Heart left ventricle (tissue), 16 donors: Measurements from ENCODE around the gene CELF2. TPM values are rescaled to one million over a fixed set of nuclear protein-coding genes. Genes with fewer than 3 reads are reported as not detected.
A peak's percentile ranks its signal among the peaks of the same experiment; 100 is the strongest.

Experiments used
- ATAC-seq, 4 donors: fragments of 200-7000 bp; cut with Tn5 transposase; one replicate each; pipeline ENCODE4 v1.9.1; 2020 to 2022; ENCODE audit warnings: moderate library complexity in 4 of 4, mild to moderate bottlenecking in 3 of 4, moderate number of reproducible peaks in 1 of 4
- DNase-seq, 5 donors: peaks; one replicate each; pipeline ENCODE4 v3.0.0-alpha.2; 2020
- H3K27ac ChIP-seq, 12 donors: fragments of 200-600 bp; sonication (generic) in 4 of 12; one replicate each; pipeline versions ENCODE4 v1.5.0 to v1.8.0; 2016 to 2022; ENCODE audit warnings: mild to moderate bottlenecking in 2 of 12
- H3K27me3 ChIP-seq, 9 donors: fragments of 200-600 bp; sonication (generic) in 2 of 9; one replicate each; pipeline versions ENCODE4 v1.5.1 to v1.8.0; 2016 to 2022; ENCODE audit warnings: mild to moderate bottlenecking in 3 of 9
- H3K36me3 ChIP-seq, 9 donors: fragments of 200-600 bp; sonication (generic) in 2 of 9; one replicate each; pipeline versions ENCODE4 v1.5.0 to v1.8.0; 2018 to 2022; ENCODE audit warnings: mild to moderate bottlenecking in 2 of 9
- H3K4me1 ChIP-seq, 12 donors: fragments of 200-600 bp; sonication (generic) in 4 of 12; one replicate each; pipeline versions ENCODE4 v1.5.0 to v1.8.0; 2016 to 2022; ENCODE audit warnings: mild to moderate bottlenecking in 3 of 12
- H3K4me3 ChIP-seq, 12 donors: fragments of 200-600 bp; sonication (generic) in 4 of 12; one replicate each; pipeline versions ENCODE4 v1.5.0 to v1.8.0; 2017 to 2022; ENCODE audit warnings: mild to moderate bottlenecking in 9 of 12, moderate library complexity in 4 of 12
- H3K9me3 ChIP-seq, 12 donors: fragments of 200-600 bp; sonication (generic) in 4 of 12; one replicate each; pipeline versions ENCODE4 v1.5.0 to v1.8.0; 2016 to 2022; ENCODE audit warnings: mild to moderate bottlenecking in 1 of 12
- CTCF ChIP-seq, 12 donors: fragments of 200-600 bp; sonication (generic) in 4 of 12; IDR thresholded peaks; one replicate each; pipeline versions ENCODE4 v1.5.0 to v1.8.0; 2018 to 2022; ENCODE audit warnings: antibody characterized with exemption in 12 of 12, mild to moderate bottlenecking in 5 of 12
- POLR2A ChIP-seq, 2 donors: fragments of 450-650 bp; IDR thresholded peaks; one replicate each; pipeline ENCODE4 v1.6.1; 2017; ENCODE audit warnings: antibody characterized with exemption in 2 of 2, mild to moderate bottlenecking in 2 of 2, moderate library complexity in 2 of 2
- WGBS, 4 donors: extraction: QIAGEN DNeasy Blood & Tissue Kit in 2 of 4; methylation state at CpG; one replicate each; pipeline versions ENCODE4 v1.1.5 to v1.1.7; 2013 to 2018; 5-methylcytosine and 5-hydroxymethylcytosine counted together
- intact Hi-C, 10 donors: fragments of 100-400 bp; cut with DNase I; formaldehyde crosslinking; loops; one replicate each; pipeline versions ENCODE4 v1.11.1 to v1.14.2; 2022
- polyA plus RNA-seq, 2 donors: library from polyadenylated mRNA; stranded (reverse); fragments of 200-250 nt; gene quantifications; one replicate each; pipeline ENCODE4 v1.2.3, GENCODE V29; 2013
- total RNA-seq, 9 donors: library from RNA; depleted of rRNA in 2 of 9; stranded (reverse); fragments of >200 nt in 2 of 9; fragmentation: NEBNext Ultra II Directional in 3 of 9; extraction: Animal tissue kit (Norgen Biotek cat#: 25700) in 3 of 9; gene quantifications; one replicate each; pipeline versions ENCODE4 v1.1.0 to v1.2.4, GENCODE V29; 2016 to 2023
- donor health status: ischemic (EF 13 %, LVEDD 7.1; RV severe dilation, severe dysfunction).
- donor health status: healthy with polysubstance abuse.
- donor health status: DM: no; HTN: yes; CAD: no.
- donor health status: DM: no; HTN: no; CAD: no.
- donor health status: ischemic (EF 25% LVEDD 6.9; RV normal size, moderate dysfunction).
- donor health status: ischemic (EF 25% LVEDD 5.7; RV mildly dilated, moderate dysfunction).
- donor health status: healthy.
- donor health status: DM: yes; HTN: yes; CAD: no.
- donor health status: ischemic (EF 35%, LVEDD 5.7; RV mildly dilated, moderate dysfunction).
- donor health status: nonischemic (EF 11% LVEDD 7.7; RV severe dilation, severe dysfunction).
- donor health status: DM: yes; HTN: yes; CAD: no.
- donor health status: PGD.
- donor health status: ischemic (EF 29% LVEDD 5.4; RV normal size, mild dysfunction).
- donor health status: nonischemic (EF 23%, LVEDD 6.1; RV moderate dilation, normal function).

CELF2 gene
- total and polyA plus RNA-seq, 11 donors = 14.2 to 103 (median 67.1) TPM

- intact Hi-C loops = no loop called here
- 70 to 79% (median 76%) methylated on average over 5 of the region's 5 CpGs for WGBS, 4 donors
- H3K27ac ChIP-seq = no peak overlapping the region
Observed at GRCh38 chr10:11108356-11108755, 90.7 kb downstream of the CELF2 start.

GRCh38 chr10:11109590-11109989 lies 91.9 kb downstream of the CELF2 start:
- Histone ChIP-seq H3K4me1 (peaks cover 0 to 68% (median 17%) of the 10 kb centered on the region in 12 donors), H3K4me3 (no peak overlapping the region), H3K27me3 (no peaks in the 10 kb centered on the region), H3K9me3 (peaks cover 0 to 12% (median 0%) of the 10 kb centered on the region in 12 donors), H3K27ac (peak overlapping the region in 2 of 12 donors; percentile 30 to 61), H3K36me3 (no peaks in the 10 kb centered on the region)
- no peak for DNase-seq
- TF ChIP-seq POLR2A (IDR thresholded peaks at IDR 0.05) (no peak), CTCF (IDR thresholded peaks at IDR 0.05) (no peak)
- intact Hi-C loops = no loop called here
- no peak for ATAC-seq
- 90 to 94% (median 92%) methylated on average over 6 of the region's 6 CpGs for WGBS, 4 donors

More at GRCh38 chr10:11108356-11108755, 90.7 kb downstream of the CELF2 start:
- ATAC-seq (no peak), DNase-seq (no peak)
- Histone ChIP-seq H3K27me3 (no peaks in the 10 kb centered on the region), H3K4me1 (peaks cover 0 to 55% (median 16%) of the 10 kb centered on the region in 12 donors), H3K36me3 (no peaks in the 10 kb centered on the region), H3K4me3 (no peak overlapping the region), H3K9me3 (peaks cover 0 to 12% (median 0%) of the 10 kb centered on the region in 12 donors)
- TF ChIP-seq POLR2A (IDR thresholded peaks at IDR 0.05) = no peak
- no peak for TF ChIP-seq CTCF (IDR thresholded peaks at IDR 0.05)

GRCh38 chr10:11110539-11110938 lies 92.9 kb downstream of the CELF2 start:
- ATAC-seq = peak in 3 of 4 donors; percentile 62 to 75 (median 66)

GRCh38 chr10:11111490-11111889 lies 93.8 kb downstream of the CELF2 start:
- intact Hi-C loops = loop anchor here in 4 of 10 donors (2.0 to 10.0 kb wide), 5 partner anchors 53 to 429 kb away; no protein-coding TSS in a partner anchor
- H3K9me3 ChIP-seq = peaks cover 0 to 12% (median 0%) of the 10 kb centered on the region in 12 donors
- 79 to 88% (median 84%) methylated on average over 8 of the region's 8 CpGs for WGBS, 4 donors
- DNase-seq = no peak
- no peak for ATAC-seq
- TF ChIP-seq POLR2A (IDR thresholded peaks at IDR 0.05) (no peak), CTCF (IDR thresholded peaks at IDR 0.05) (no peak)
- H3K27ac ChIP-seq = peak overlapping the region in 4 of 12 donors; percentile 30 to 64 (median 46)
- H3K36me3 ChIP-seq = no peaks in the 10 kb centered on the region
- H3K4me3 ChIP-seq = no peak overlapping the region
- H3K4me1 ChIP-seq = peaks cover 6 to 75% (median 26%) of the 10 kb centered on the region in 12 donors
- H3K27me3 ChIP-seq = no peaks in the 10 kb centered on the region

More at GRCh38 chr10:11110539-11110938, 92.9 kb downstream of the CELF2 start:
- 50 to 62% (median 53%) methylated on average over 6 of the region's 6 CpGs for WGBS, 4 donors
- intact Hi-C loops = loop anchor here in 4 of 10 donors (2.0 to 10.0 kb wide), 5 partner anchors 54 to 428 kb away; no protein-coding TSS in a partner anchor
- Histone ChIP-seq H3K27me3 (no peaks in the 10 kb centered on the region), H3K36me3 (no peaks in the 10 kb centered on the region), H3K27ac (peak overlapping the region in 7 of 12 donors; percentile 8 to 64 (median 30)), H3K9me3 (peaks cover 0 to 12% (median 0%) of the 10 kb centered on the region in 12 donors), H3K4me3 (no peak overlapping the region), H3K4me1 (peaks cover under 1 to 75% (median 20%) of the 10 kb centered on the region in 12 donors)
- no peak for TF ChIP-seq CTCF (IDR thresholded peaks at IDR 0.05)
- no peak for TF ChIP-seq POLR2A (IDR thresholded peaks at IDR 0.05)
- DNase-seq = peak in 1 of 5 donors; percentile 52
